Body of pancreas (tissue), 4 donors: ENCODE results near the gene PDS5A. TPM values are rescaled to one million over a fixed set of nuclear protein-coding genes. Genes with fewer than 3 reads are reported as not detected.
"Not testable (repeated sequence)": the region's sequence is repeated elsewhere in the genome, so short reads cannot be mapped to it uniquely, and the experiment has no call there.

Experiments used
- ATAC-seq: fragments of 150-250 bp; one replicate; pipeline ENCODE4 v1.9.1; 2016
- DNase-seq, 4 donors: peaks; one replicate each; pipeline ENCODE4 v3.0.0-alpha.2; 2019
- H3K27ac ChIP-seq, 4 donors: fragments of 200-600 bp; sonication (generic); 1 replicate in 3 of 4; 2 replicates in 1 of 4; pipeline versions ENCODE4 v1.5.1 to v1.6.1; 2016 to 2019; ENCODE audit warnings: mild to moderate bottlenecking in 1 of 4, mixed read lengths in 1 of 4, moderate library complexity in 1 of 4
- H3K27me3 ChIP-seq, 2 donors: fragments of 200-600 bp; sonication (generic); one replicate each; pipeline ENCODE4 v1.6.0; 2016; ENCODE audit warnings: mild to moderate bottlenecking in 1 of 2
- H3K36me3 ChIP-seq, 2 donors: fragments of 200-600 bp; sonication (generic); replicated peaks in 1 of 2; 2 replicates each; pipeline ENCODE4 v1.5.1; 2016; ENCODE audit warnings: low read depth in 2 of 2; ENCODE audit not compliant: insufficient read depth in 1 of 2
- H3K4me1 ChIP-seq: fragments of 200-600 bp; sonication (generic); one replicate; pipeline ENCODE4 v1.6.0; 2016
- H3K4me3 ChIP-seq, 2 donors: fragments of 200-600 bp; sonication (generic); 1 replicate in 1 of 2; 2 replicates in 1 of 2; pipeline ENCODE4 v1.5.1; 2016 to 2019
- H3K9me3 ChIP-seq, 3 donors: fragments of 200-600 bp; sonication (generic); 1 replicate in 2 of 3; 2 replicates in 1 of 3; pipeline ENCODE4 v1.5.1; 2016
- CTCF ChIP-seq, 7 experiments: fragments of 450-650 bp in 4 of 7; fragments of 200-600 bp in 3 of 7; sonication (generic) in 3 of 7; IDR thresholded peaks; one replicate each; pipeline ENCODE4 v1.5.1; 2016 to 2019; ENCODE audit warnings: antibody characterized with exemption in 7 of 7
- POLR2A ChIP-seq, 3 donors: fragments of 450-650 bp; IDR thresholded peaks; one replicate each; pipeline ENCODE4 v1.6.1; 2016; ENCODE audit warnings: antibody characterized with exemption in 3 of 3, mild to moderate bottlenecking in 2 of 3
- WGBS, 2 donors: methylation state at CpG; one replicate each; pipeline ENCODE4 v1.1.5; 2017; 5-methylcytosine and 5-hydroxymethylcytosine counted together
- intact Hi-C: fragments of 100-400 bp; cut with DNase I; formaldehyde crosslinking; loops from one replicate; pipeline ENCODE4 v1.15.1; 2023
- total RNA-seq, 2 donors: library from RNA; depleted of rRNA; stranded (reverse); fragments of >200 nt; gene quantifications; one replicate each; pipeline ENCODE4 v1.1.0, GENCODE V29; 2016

PDS5A gene
- total RNA-seq, 2 donors from 2014 or later, result 44.9 to 50.8 TPM

GRCh38 chr4:39963656-39964055, 14.1 kb downstream of the PDS5A start:
- intact Hi-C loops, result no loop called here
- Histone ChIP-seq H3K27me3 (no peaks in the 10 kb centered on the region), H3K27ac (no peak overlapping the region), H3K4me3 (no peak overlapping the region), H3K36me3 (no peaks in the 10 kb centered on the region), H3K4me1 (peaks cover 8% of the 10 kb centered on the region), H3K9me3 (no peaks in the 10 kb centered on the region)
- no peak for DNase-seq
- TF ChIP-seq POLR2A (IDR thresholded peaks at IDR 0.05) (no peak), CTCF (IDR thresholded peaks at IDR 0.05) (no peak)
- no peak for ATAC-seq
- WGBS, 2 donors, result 86 to 88% methylated on average over 5 of the region's 5 CpGs

GRCh38 chr4:39961311-39961877, 16.3 kb downstream of the PDS5A start:
- DNase-seq (peak in 1 of 4 donors; percentile 14), ATAC-seq (no peak)
- Histone ChIP-seq H3K4me1 (peaks cover 8% of the 10 kb centered on the region), H3K27ac (no peak overlapping the region), H3K36me3 (no peaks in the 10 kb centered on the region), H3K9me3 (no peaks in the 10 kb centered on the region), H3K27me3 (no peaks in the 10 kb centered on the region), H3K4me3 (no peak overlapping the region)
- no peak for TF ChIP-seq CTCF (IDR thresholded peaks at IDR 0.05)
- 83 to 93% methylated on average over 12 of the region's 12 CpGs for WGBS, 2 donors
- intact Hi-C loops, result no loop called here

- H3K27me3 ChIP-seq, result no peaks in the 10 kb centered on the region
- H3K9me3 ChIP-seq, result no peaks in the 10 kb centered on the region
- H3K4me3 ChIP-seq, result no peak overlapping the region
- H3K27ac ChIP-seq, result no peak overlapping the region
- ATAC-seq (no peak), DNase-seq (no peak)
- H3K4me1 ChIP-seq, result peaks cover 9% of the 10 kb centered on the region
- TF ChIP-seq CTCF (IDR thresholded peaks at IDR 0.05) (no peak), POLR2A (IDR thresholded peaks at IDR 0.05) (no peak)
- intact Hi-C loops, result no loop called here
- no peaks in the 10 kb centered on the region for H3K36me3 ChIP-seq
Measured at GRCh38 chr4:39950861-39951481, 26.7 kb downstream of the PDS5A start.

- intact Hi-C loops, result no loop called here
- 88 to 100% methylated on average over 2 of the region's 2 CpGs for WGBS, 2 donors
- H3K9me3 ChIP-seq, result no peaks in the 10 kb centered on the region
- no peak overlapping the region for H3K27ac ChIP-seq
- DNase-seq, result no peak
- H3K27me3 ChIP-seq, result no peaks in the 10 kb centered on the region
- H3K4me3 ChIP-seq, result no peak overlapping the region
- H3K36me3 ChIP-seq, result no peaks in the 10 kb centered on the region
- H3K4me1 ChIP-seq, result peaks cover 9% of the 10 kb centered on the region
- ATAC-seq, result no peak
- TF ChIP-seq POLR2A (IDR thresholded peaks at IDR 0.05) (no peak), CTCF (IDR thresholded peaks at IDR 0.05) (no peak)
Measured at GRCh38 chr4:39947963-39948362, 29.7 kb downstream of the PDS5A start.

GRCh38 chr4:39947417-39947816, 30.3 kb downstream of the PDS5A start:
- no peak for ATAC-seq
- no peaks in the 10 kb centered on the region for H3K27me3 ChIP-seq
- H3K4me1 ChIP-seq, result peaks cover 9% of the 10 kb centered on the region
- DNase-seq, result no peak
- H3K27ac ChIP-seq, result no peak overlapping the region
- WGBS, 2 donors, result 50 to 77% methylated on average over 1 of the region's 1 CpG
- H3K36me3 ChIP-seq, result no peaks in the 10 kb centered on the region
- no peak overlapping the region for H3K4me3 ChIP-seq
- TF ChIP-seq CTCF (IDR thresholded peaks at IDR 0.05) (no peak), POLR2A (IDR thresholded peaks at IDR 0.05) (no peak)
- intact Hi-C loops, result no loop called here
- H3K9me3 ChIP-seq, result no peaks in the 10 kb centered on the region

- H3K27me3 ChIP-seq, intact Hi-C loops, H3K4me3 ChIP-seq, DNase-seq, H3K36me3 ChIP-seq, H3K27ac ChIP-seq, H3K9me3 ChIP-seq, ATAC-seq, H3K4me1 ChIP-seq: not testable (repeated sequence)
- 96 to 98% methylated on average over 10 of the region's 10 CpGs for WGBS, 2 donors
Measured at GRCh38 chr4:39944245-39944644, 33.5 kb downstream of the PDS5A start.
